Measurements from ENCODE around the gene FRMD4A.

DNA sequence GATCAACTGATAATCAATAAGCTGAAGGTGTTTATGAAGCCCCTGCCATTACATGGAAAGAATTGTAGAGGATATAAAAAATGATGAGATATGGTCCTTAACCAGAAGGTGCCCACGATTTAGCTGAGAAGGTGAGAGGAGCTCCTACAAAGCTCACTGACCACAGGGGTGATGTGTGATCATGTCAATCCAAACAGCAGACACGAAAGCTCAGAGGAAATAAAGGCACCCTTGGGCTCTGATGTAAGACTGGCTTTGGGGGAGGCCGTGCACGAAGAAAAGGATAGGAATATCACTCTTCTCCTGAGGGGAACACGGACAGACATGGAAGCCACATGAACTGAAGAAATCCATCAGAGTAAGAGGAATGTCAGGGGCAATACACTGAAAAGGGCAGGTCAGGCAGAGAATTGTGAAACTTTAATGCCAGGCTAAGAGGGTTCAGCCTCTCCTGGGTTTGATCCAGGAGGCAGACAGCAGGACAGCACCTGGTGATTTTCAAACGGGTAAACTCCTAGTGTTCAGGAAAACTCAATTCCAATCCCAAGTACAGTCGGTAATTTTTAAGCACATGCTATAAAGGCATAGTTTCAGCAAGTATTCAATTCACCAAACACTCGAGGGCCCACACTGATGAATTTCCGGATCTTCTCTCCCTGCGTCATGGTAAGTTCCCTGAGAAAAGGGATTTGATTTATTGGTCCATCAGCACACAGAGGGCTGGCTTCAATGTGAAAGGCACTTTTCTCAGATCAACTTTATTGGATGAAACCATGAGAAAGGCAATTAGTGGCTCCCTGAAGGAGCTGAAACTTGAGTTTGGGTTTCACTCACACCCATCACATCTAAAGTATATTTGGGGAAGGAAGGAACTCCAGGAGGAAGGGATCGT, 580.2 kb downstream of the FRMD4A start:
- no peak for TF ChIP-seq BHLHE40 (IDR thresholded peaks at IDR 0.05; ENCODE audit: borderline replicate concordance)
- no peak for TF ChIP-seq FOXM1 (IDR thresholded peaks at IDR 0.05; ENCODE audit: borderline replicate concordance)
- no peak for TF ChIP-seq LEF1 (IDR thresholded peaks at IDR 0.05; ENCODE audit: borderline replicate concordance)
- TF ChIP-seq HDGF (IDR thresholded peaks at IDR 0.05; ENCODE audit: borderline replicate concordance), result no peak
- no peak for TF ChIP-seq L3MBTL2 (conservative IDR thresholded peaks at IDR 0.05)
- TF ChIP-seq ZNF384 (IDR thresholded peaks at IDR 0.05), result no peak
- TF ChIP-seq, protein P1, sequence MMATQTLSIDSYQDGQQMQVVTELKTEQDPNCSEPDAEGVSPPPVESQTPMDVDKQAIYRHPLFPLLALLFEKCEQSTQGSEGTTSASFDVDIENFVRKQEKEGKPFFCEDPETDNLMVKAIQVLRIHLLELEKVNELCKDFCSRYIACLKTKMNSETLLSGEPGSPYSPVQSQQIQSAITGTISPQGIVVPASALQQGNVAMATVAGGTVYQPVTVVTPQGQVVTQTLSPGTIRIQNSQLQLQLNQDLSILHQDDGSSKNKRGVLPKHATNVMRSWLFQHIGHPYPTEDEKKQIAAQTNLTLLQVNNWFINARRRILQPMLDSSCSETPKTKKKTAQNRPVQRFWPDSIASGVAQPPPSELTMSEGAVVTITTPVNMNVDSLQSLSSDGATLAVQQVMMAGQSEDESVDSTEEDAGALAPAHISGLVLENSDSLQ (IDR thresholded peaks at IDR 0.05), result no peak
